Panc1 (cell line): ENCODE data around the gene RNF11. TPM values are rescaled to one million over a fixed set of nuclear protein-coding genes. Genes with fewer than 3 reads are reported as not detected.
A peak's percentile ranks its signal among the peaks of the same experiment; 100 is the strongest.

ENCODE experiments used
- ATAC-seq: fragments of 200-7000 bp; cut with Tn5 transposase; 2 replicates; pipeline ENCODE4 v1.9.1; 2020; ENCODE audit warnings: mild to moderate bottlenecking, moderate library complexity
- BruUV-seq: library from RNA; stranded (reverse); fragments of 400-500 nt; replicated peaks from 2 replicates; lab custom pipeline; 2021; lab: Mats Ljungman, UMichigan
- CTCF ChIA-PET: fragments of 300-600 bp; sonication (Branson Sonifier 250); formaldehyde crosslinking; loops from one replicate; lab custom pipeline; 2022; ENCODE audit warnings: antibody characterized with exemption; lab: Charles Lee
- POLR2A ChIA-PET: fragments of 300-600 bp; sonication (Branson Sonifier 250); formaldehyde crosslinking; loops from one replicate; lab custom pipeline; 2022; ENCODE audit warnings: antibody characterized with exemption; lab: Charles Lee
- DNase-seq: peaks from one replicate; pipeline ENCODE4 v3.0.0-alpha.2; 2010; ENCODE audit warnings: low read depth, low spot score
- H3K27ac ChIP-seq: 2 replicates; pipeline ENCODE4 v1.5.1; 2011; ENCODE audit warnings: mild to moderate bottlenecking, low read length, inconsistent platforms
- H3K27me3 ChIP-seq: fragments of 200-500 bp; sonication (Bioruptor generic); 2 replicates; pipeline ENCODE4 v1.6.0; 2014; ENCODE audit warnings: low read length, inconsistent platforms; ENCODE audit not compliant: control insufficient read depth, insufficient read depth
- H3K36me3 ChIP-seq: fragments of 200-500 bp; sonication (Bioruptor generic); 2 replicates; pipeline ENCODE4 v1.5.1; 2014; ENCODE audit warnings: inconsistent platforms, mild to moderate bottlenecking, low read length, moderate library complexity; ENCODE audit not compliant: control insufficient read depth, insufficient read depth
- H3K4me1 ChIP-seq: 2 replicates; pipeline ENCODE4 v1.5.1; 2011; ENCODE audit warnings: inconsistent platforms, mild to moderate bottlenecking, low read length, moderate library complexity; ENCODE audit not compliant: control insufficient read depth, insufficient read depth
- H3K4me3 ChIP-seq, 2 experiments: 2 replicates each; pipeline ENCODE4 v1.5.1; 2011 to 2012; ENCODE audit warnings: low read depth in 2 of 2, low read length in 2 of 2, mild to moderate bottlenecking in 2 of 2, inconsistent platforms in 1 of 2, moderate library complexity in 1 of 2
- H3K9me3 ChIP-seq: fragments of 200-500 bp; sonication (Bioruptor generic); 2 replicates; pipeline ENCODE4 v1.5.1; 2014; ENCODE audit warnings: low read depth, mild to moderate bottlenecking, inconsistent platforms, low read length, moderate library complexity; ENCODE audit not compliant: control insufficient read depth, insufficient read depth
- POLR2AphosphoS5 ChIP-seq: IDR thresholded peaks from 2 replicates; pipeline ENCODE4 v1.6.1; 2012; ENCODE audit warnings: mild to moderate bottlenecking, low read depth, low read length, moderate library complexity
- SIN3A ChIP-seq: IDR thresholded peaks from 2 replicates; pipeline ENCODE4 v1.6.1; 2012; ENCODE audit warnings: low read depth, mild to moderate bottlenecking, low read length, moderate library complexity, borderline replicate concordance; ENCODE audit not compliant: insufficient read depth
- TCF7L2 ChIP-seq: IDR thresholded peaks from 2 replicates; pipeline ENCODE4 v1.6.1; 2011; ENCODE audit warnings: mild to moderate bottlenecking, low read depth, low read length, inconsistent platforms
- in situ Hi-C: cut with HindIII; loops from 2 replicates; pipeline ENCODE4 v1.10.0; 2016; ENCODE audit warnings: low sequenced_read_pairs, low pct_unique_long_range_greater_than_20kb
- intact Hi-C: fragments of 100-400 bp; cut with micrococcal nuclease; formaldehyde crosslinking; loops from one replicate; pipeline ENCODE4 v1.10.0; 2022; ENCODE audit not compliant: unreplicated experiment
- total RNA-seq: library from RNA; stranded (reverse); gene quantifications from one replicate; pipeline ENCODE4 v1.2.1, GENCODE V29; 2021; ENCODE audit not compliant: unreplicated experiment
- TF ChIP-seq, protein P1 (sequence below): fragments of 450-650 bp; IDR thresholded peaks from 2 replicates; pipeline ENCODE4 v1.5.1; 2017; ENCODE audit warnings: mild to moderate bottlenecking
- TF ChIP-seq, protein P2 (sequence below), 2 experiments: IDR thresholded peaks; 2 replicates each; pipeline ENCODE4 v1.6.1; 2011 to 2012; ENCODE audit warnings: low read depth in 2 of 2, control low read depth in 1 of 2, low read length in 1 of 2, mild to moderate bottlenecking in 1 of 2, moderate library complexity in 1 of 2; ENCODE audit not compliant: insufficient read depth in 1 of 2

The RNF11 gene
- total RNA-seq, 1 experiment from 2014 or later, result 86.0 TPM

DNA sequence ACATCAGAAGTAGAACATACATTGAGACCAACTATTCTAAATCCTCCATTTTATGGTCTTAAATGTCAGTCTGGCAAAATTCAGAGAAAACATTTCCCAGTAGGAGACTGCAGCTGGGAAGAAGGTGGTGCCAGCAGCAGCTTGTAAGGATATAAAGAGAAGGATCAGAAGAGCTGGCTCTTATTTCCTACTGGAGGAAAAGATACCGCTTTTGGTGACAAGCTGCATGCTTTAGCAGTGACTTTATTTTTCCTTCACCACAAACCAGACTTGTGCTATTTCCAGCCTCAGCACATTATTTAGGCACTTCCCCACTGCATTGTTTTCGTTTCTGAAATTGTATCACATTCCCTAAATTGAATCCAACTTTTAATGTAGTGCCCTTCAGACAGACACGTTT is 28.4 kb downstream of the RNF11 start:
- ATAC-seq (peak; percentile 36; the same call in 1 of the 2 replicates), DNase-seq (no peak)
- no peak overlapping the region for H3K4me3 ChIP-seq
- in situ Hi-C loops, result no loop called here
- no peaks in the 10 kb centered on the region for H3K9me3 ChIP-seq
- no TSS peak for BruUV-seq
- H3K27me3 ChIP-seq, result no peaks in the 10 kb centered on the region
- no peaks in the 10 kb centered on the region for H3K36me3 ChIP-seq
- peaks cover 21% of the 10 kb centered on the region for H3K4me1 ChIP-seq
- CTCF ChIA-PET, result no interaction called here
- TF ChIP-seq, protein P1, sequence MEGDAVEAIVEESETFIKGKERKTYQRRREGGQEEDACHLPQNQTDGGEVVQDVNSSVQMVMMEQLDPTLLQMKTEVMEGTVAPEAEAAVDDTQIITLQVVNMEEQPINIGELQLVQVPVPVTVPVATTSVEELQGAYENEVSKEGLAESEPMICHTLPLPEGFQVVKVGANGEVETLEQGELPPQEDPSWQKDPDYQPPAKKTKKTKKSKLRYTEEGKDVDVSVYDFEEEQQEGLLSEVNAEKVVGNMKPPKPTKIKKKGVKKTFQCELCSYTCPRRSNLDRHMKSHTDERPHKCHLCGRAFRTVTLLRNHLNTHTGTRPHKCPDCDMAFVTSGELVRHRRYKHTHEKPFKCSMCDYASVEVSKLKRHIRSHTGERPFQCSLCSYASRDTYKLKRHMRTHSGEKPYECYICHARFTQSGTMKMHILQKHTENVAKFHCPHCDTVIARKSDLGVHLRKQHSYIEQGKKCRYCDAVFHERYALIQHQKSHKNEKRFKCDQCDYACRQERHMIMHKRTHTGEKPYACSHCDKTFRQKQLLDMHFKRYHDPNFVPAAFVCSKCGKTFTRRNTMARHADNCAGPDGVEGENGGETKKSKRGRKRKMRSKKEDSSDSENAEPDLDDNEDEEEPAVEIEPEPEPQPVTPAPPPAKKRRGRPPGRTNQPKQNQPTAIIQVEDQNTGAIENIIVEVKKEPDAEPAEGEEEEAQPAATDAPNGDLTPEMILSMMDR, result no peak
- POLR2A ChIA-PET, result interaction anchor here (0.7 kb wide), 1 partner anchor 11 kb away, joined by 17 read pairs; no protein-coding TSS in a partner anchor
- intact Hi-C loops, result no loop called here
- no peak overlapping the region for H3K27ac ChIP-seq

DNA sequence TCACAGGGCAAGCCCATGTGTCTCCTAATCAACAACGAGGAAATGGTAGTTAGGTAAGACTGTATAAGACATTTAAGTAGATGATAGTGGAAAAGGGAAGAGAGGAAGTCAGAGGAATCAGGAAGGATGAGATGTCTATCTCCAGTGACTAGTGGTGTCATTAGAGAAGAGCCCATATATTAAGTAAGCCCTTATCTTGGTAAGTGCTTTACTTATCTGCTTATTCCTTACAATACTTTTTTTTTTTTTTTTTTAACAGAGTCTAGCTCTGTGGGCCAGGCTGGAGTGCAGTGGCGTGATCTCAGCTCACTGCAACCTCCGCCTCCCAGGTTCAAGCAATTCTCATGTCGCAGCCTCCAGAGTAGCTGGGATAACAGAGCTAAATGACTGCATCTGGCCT is 29.5 kb downstream of the RNF11 start:
- Histone ChIP-seq H3K36me3 (no peaks in the 10 kb centered on the region), H3K27ac (no peak overlapping the region), H3K9me3 (no peaks in the 10 kb centered on the region), H3K27me3 (no peaks in the 10 kb centered on the region), H3K4me3 (no peak overlapping the region), H3K4me1 (peaks cover 16% of the 10 kb centered on the region)
- TF ChIP-seq POLR2AphosphoS5, result no peak
- TF ChIP-seq SIN3A, result no peak
- TF ChIP-seq, protein P2, sequence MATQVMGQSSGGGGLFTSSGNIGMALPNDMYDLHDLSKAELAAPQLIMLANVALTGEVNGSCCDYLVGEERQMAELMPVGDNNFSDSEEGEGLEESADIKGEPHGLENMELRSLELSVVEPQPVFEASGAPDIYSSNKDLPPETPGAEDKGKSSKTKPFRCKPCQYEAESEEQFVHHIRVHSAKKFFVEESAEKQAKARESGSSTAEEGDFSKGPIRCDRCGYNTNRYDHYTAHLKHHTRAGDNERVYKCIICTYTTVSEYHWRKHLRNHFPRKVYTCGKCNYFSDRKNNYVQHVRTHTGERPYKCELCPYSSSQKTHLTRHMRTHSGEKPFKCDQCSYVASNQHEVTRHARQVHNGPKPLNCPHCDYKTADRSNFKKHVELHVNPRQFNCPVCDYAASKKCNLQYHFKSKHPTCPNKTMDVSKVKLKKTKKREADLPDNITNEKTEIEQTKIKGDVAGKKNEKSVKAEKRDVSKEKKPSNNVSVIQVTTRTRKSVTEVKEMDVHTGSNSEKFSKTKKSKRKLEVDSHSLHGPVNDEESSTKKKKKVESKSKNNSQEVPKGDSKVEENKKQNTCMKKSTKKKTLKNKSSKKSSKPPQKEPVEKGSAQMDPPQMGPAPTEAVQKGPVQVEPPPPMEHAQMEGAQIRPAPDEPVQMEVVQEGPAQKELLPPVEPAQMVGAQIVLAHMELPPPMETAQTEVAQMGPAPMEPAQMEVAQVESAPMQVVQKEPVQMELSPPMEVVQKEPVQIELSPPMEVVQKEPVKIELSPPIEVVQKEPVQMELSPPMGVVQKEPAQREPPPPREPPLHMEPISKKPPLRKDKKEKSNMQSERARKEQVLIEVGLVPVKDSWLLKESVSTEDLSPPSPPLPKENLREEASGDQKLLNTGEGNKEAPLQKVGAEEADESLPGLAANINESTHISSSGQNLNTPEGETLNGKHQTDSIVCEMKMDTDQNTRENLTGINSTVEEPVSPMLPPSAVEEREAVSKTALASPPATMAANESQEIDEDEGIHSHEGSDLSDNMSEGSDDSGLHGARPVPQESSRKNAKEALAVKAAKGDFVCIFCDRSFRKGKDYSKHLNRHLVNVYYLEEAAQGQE (IDR thresholded peaks at IDR 0.05; ENCODE audit: insufficient read depth in 1 of 2, low read depth in 2 of 2, low read length in 1 of 2), result no peak
- TF ChIP-seq TCF7L2, result no peak
- ATAC-seq (no peak), DNase-seq (no peak)
- intact Hi-C loops, result no loop called here
- in situ Hi-C loops, result no loop called here
- BruUV-seq, result no TSS peak
- ChIA-PET CTCF (no interaction called here), POLR2A (interaction anchor here (0.6 kb wide), 1 partner anchor 14 kb away, joined by 4 read pairs; no protein-coding TSS in a partner anchor)

GRCh38 chr1:51266181-51266580 is 30.1 kb downstream of the RNF11 start:
- no peak overlapping the region for H3K27ac ChIP-seq
- H3K9me3 ChIP-seq, result no peaks in the 10 kb centered on the region
- ATAC-seq, result no peak
- ChIA-PET CTCF (no interaction called here), POLR2A (interaction anchor here (0.6 kb wide), 1 partner anchor 13 kb away, joined by 4 read pairs; no protein-coding TSS in a partner anchor)
- BruUV-seq, result no TSS peak
- TF ChIP-seq SIN3A (no peak), TCF7L2 (no peak), POLR2AphosphoS5 (no peak)
- TF ChIP-seq, protein P1, result no peak
- TF ChIP-seq, protein P2 (IDR thresholded peaks at IDR 0.05; ENCODE audit: insufficient read depth in 1 of 2, low read depth in 2 of 2, low read length in 1 of 2), result no peak
- in situ Hi-C loops, result no loop called here
- H3K4me3 ChIP-seq, result no peak overlapping the region
- H3K4me1 ChIP-seq, result peaks cover 10% of the 10 kb centered on the region; the same call in 1 of the 2 replicates
- no peaks in the 10 kb centered on the region for H3K27me3 ChIP-seq
- no peaks in the 10 kb centered on the region for H3K36me3 ChIP-seq
- DNase-seq, result no peak
- intact Hi-C loops, result no loop called here
